IMR-90 (cell line): ENCODE measurements around the gene ACSBG1. TPM values are rescaled to one million over a fixed set of nuclear protein-coding genes. Genes with fewer than 3 reads are reported as not detected.

Experiments
- ATAC-seq: fragments of 200-7000 bp; cut with Tn5 transposase; 2 replicates; pipeline ENCODE4 v1.9.1; 2020; ENCODE audit warnings: low read depth, mild to moderate bottlenecking, moderate library complexity
- BruUV-seq: library from RNA; stranded (reverse); fragments of 400-500 nt; replicated peaks from 2 replicates; lab custom pipeline; 2021; lab: Mats Ljungman, UMichigan
- CTCF ChIA-PET: fragments of 300-600 bp; formaldehyde crosslinking; extraction: SDS; loops from one replicate; lab custom pipeline; 2021; ENCODE audit warnings: antibody characterized with exemption; lab: Yijun Ruan, JAX
- POLR2A ChIA-PET: fragments of 300-600 bp; sonication (Branson Sonifier 250); formaldehyde crosslinking; loops from one replicate; lab custom pipeline; 2022; ENCODE audit warnings: antibody characterized with exemption; ENCODE audit not compliant: unreplicated experiment; lab: Charles Lee
- DNase-seq: peaks from one replicate; pipeline ENCODE4 v3.0.0; 2013
- H2AFZ ChIP-seq: replicated peaks from 2 replicates; pipeline ENCODE3; 2013; ENCODE audit warnings: low read length, mild to moderate bottlenecking; ENCODE audit not compliant: poor library complexity
- H2AK5ac ChIP-seq: 2 replicates; pipeline ENCODE4 v1.6.1; 2013; ENCODE audit warnings: low read depth, low read length, inconsistent platforms
- H2AK9ac ChIP-seq: replicated peaks from 2 replicates; pipeline ENCODE3; 2013; ENCODE audit warnings: mild to moderate bottlenecking, low read depth, low read length, moderate library complexity; ENCODE audit not compliant: poor library complexity
- H2BK120ac ChIP-seq: 2 replicates; pipeline ENCODE4 v1.6.1; 2013; ENCODE audit warnings: low read depth, low read length, inconsistent platforms
- H2BK15ac ChIP-seq: 3 replicates; pipeline ENCODE4 v1.6.1; 2013; ENCODE audit warnings: low read depth, low read length, inconsistent platforms
- H2BK20ac ChIP-seq: 2 replicates; pipeline ENCODE4 v1.6.1; 2013; ENCODE audit warnings: low read depth, mild to moderate bottlenecking, inconsistent platforms, low read length, moderate library complexity
- H2BK5ac ChIP-seq: 2 replicates; pipeline ENCODE4 v1.6.1; 2013; ENCODE audit warnings: mild to moderate bottlenecking, low read depth, low read length, inconsistent platforms; ENCODE audit not compliant: poor library complexity, severe bottlenecking
- H3K14ac ChIP-seq: replicated peaks from 2 replicates; pipeline ENCODE4 v1.6.1; 2013; ENCODE audit warnings: low read depth, low read length, inconsistent platforms
- H3K18ac ChIP-seq: 2 replicates; pipeline ENCODE4 v1.6.1; 2013; ENCODE audit warnings: low read depth, low read length, control low read depth
- H3K23ac ChIP-seq: 2 replicates; pipeline ENCODE4 v1.6.1; 2013; ENCODE audit warnings: low read depth, low read length, inconsistent platforms
- H3K27ac ChIP-seq: 2 replicates; pipeline ENCODE4 v1.5.1; 2013; ENCODE audit warnings: mild to moderate bottlenecking, control low read depth, low read length; ENCODE audit not compliant: insufficient read depth
- H3K27me3 ChIP-seq: 2 replicates; pipeline ENCODE4 v1.6.1; 2013; ENCODE audit warnings: low read length; ENCODE audit not compliant: control insufficient read depth, insufficient read depth
- H3K36me3 ChIP-seq: 2 replicates; pipeline ENCODE4 v1.6.1; 2013; ENCODE audit warnings: low read length, mixed read lengths; ENCODE audit not compliant: control insufficient read depth, insufficient read depth
- H3K4ac ChIP-seq: 2 replicates; pipeline ENCODE4 v1.6.1; 2013; ENCODE audit warnings: low read depth, low read length, inconsistent platforms
- H3K4me1 ChIP-seq: 2 replicates; pipeline ENCODE4 v1.6.1; 2013; ENCODE audit warnings: low read length, mixed read lengths; ENCODE audit not compliant: control insufficient read depth, insufficient read depth
- H3K4me2 ChIP-seq: 2 replicates; pipeline ENCODE4 v1.6.1; 2013; ENCODE audit warnings: low read depth, mild to moderate bottlenecking, control low read depth, low read length, moderate library complexity
- H3K4me3 ChIP-seq: 2 replicates; pipeline ENCODE4 v1.5.1; 2013; ENCODE audit warnings: low read depth, mild to moderate bottlenecking, control low read depth, low read length, moderate library complexity; ENCODE audit not compliant: insufficient read depth
- H3K56ac ChIP-seq: 2 replicates; pipeline ENCODE4 v1.6.1; 2013; ENCODE audit warnings: low read length, inconsistent platforms; ENCODE audit not compliant: insufficient read depth; ENCODE audit errors: extremely low read depth
- H3K79me1 ChIP-seq, 2 experiments: 2 replicates each; pipeline ENCODE4 v1.6.1; 2013; ENCODE audit warnings: low read length in 2 of 2, inconsistent platforms in 1 of 2, low read depth in 1 of 2
- H3K9ac ChIP-seq: 2 replicates; pipeline ENCODE4 v1.6.1; 2013; ENCODE audit warnings: low read depth, low read length, control low read depth
- H3K9me1 ChIP-seq: 2 replicates; pipeline ENCODE4 v1.6.1; 2013; ENCODE audit warnings: low read length, inconsistent platforms; ENCODE audit not compliant: insufficient read depth
- H3K9me3 ChIP-seq: 2 replicates; pipeline ENCODE4 v1.6.1; 2013; ENCODE audit warnings: low read length; ENCODE audit not compliant: control insufficient read depth, insufficient read depth
- H4K20me1 ChIP-seq: 2 replicates; pipeline ENCODE4 v1.6.1; 2013; ENCODE audit warnings: low read length, inconsistent platforms; ENCODE audit not compliant: insufficient read depth
- H4K5ac ChIP-seq: 2 replicates; pipeline ENCODE4 v1.6.1; 2013; ENCODE audit warnings: mild to moderate bottlenecking, low read depth, low read length, control low read depth
- H4K8ac ChIP-seq, 2 experiments: 2 replicates each; pipeline ENCODE4 v1.6.1; 2013; ENCODE audit warnings: low read depth in 2 of 2, low read length in 2 of 2, control low read depth in 1 of 2, inconsistent platforms in 1 of 2
- H4K91ac ChIP-seq: 2 replicates; pipeline ENCODE4 v1.6.1; 2013; ENCODE audit warnings: low read depth, low read length, inconsistent platforms; ENCODE audit not compliant: insufficient read depth
- BHLHE40 ChIP-seq: fragments of 150-350 bp; IDR thresholded peaks from 2 replicates; pipeline ENCODE4 v1.6.1; 2016; ENCODE audit warnings: mild to moderate bottlenecking, low read depth, low read length
- CEBPB ChIP-seq: IDR thresholded peaks from 2 replicates; pipeline ENCODE4 v1.6.1; 2012; ENCODE audit warnings: low read depth, low read length, improper control_type of control experiment
- CHD1 ChIP-seq: IDR thresholded peaks from 2 replicates; pipeline ENCODE4 v1.6.1; 2012; ENCODE audit warnings: low read depth, low read length, improper control_type of control experiment
- ELK1 ChIP-seq: fragments of 150-350 bp; IDR thresholded peaks from 2 replicates; pipeline ENCODE4 v1.6.1; 2016; ENCODE audit warnings: low read depth, mild to moderate bottlenecking, low read length, moderate library complexity, borderline replicate concordance
- FOS ChIP-seq: fragments of 150-350 bp; IDR thresholded peaks from 2 replicates; pipeline ENCODE4 v1.6.1; 2016; ENCODE audit warnings: low read depth, low read length
- MAFK ChIP-seq: IDR thresholded peaks from 2 replicates; pipeline ENCODE4 v1.6.1; 2012; ENCODE audit warnings: low read depth, low read length, improper control_type of control experiment
- MAZ ChIP-seq: IDR thresholded peaks from 2 replicates; pipeline ENCODE4 v1.6.1; 2012; ENCODE audit warnings: low read depth, mild to moderate bottlenecking, low read length, improper control_type of control experiment, moderate library complexity, borderline replicate concordance
- MXI1 ChIP-seq: IDR thresholded peaks from 2 replicates; pipeline ENCODE4 v1.6.1; 2012; ENCODE audit warnings: low read depth, mild to moderate bottlenecking, low read length, moderate library complexity, borderline replicate concordance
- NFE2L2 ChIP-seq: fragments of 150-350 bp; IDR thresholded peaks from 2 replicates; pipeline ENCODE4 v1.6.1; 2016; ENCODE audit warnings: low read depth, mild to moderate bottlenecking, low read length
- RAD21 ChIP-seq: IDR thresholded peaks from 2 replicates; pipeline ENCODE4 v1.6.1; 2012; ENCODE audit warnings: low read length, improper control_type of control experiment
- WGBS, 2 experiments: methylation state at CpG; one replicate each; pipeline versions ENCODE4 v1.1.5 to v1.1.7; 2013; ENCODE audit warnings: missing lambda C conversion rate in 2 of 2; ENCODE audit not compliant: insufficient read length in 1 of 2; ENCODE audit errors: extremely low coverage in 2 of 2; 5-methylcytosine and 5-hydroxymethylcytosine counted together
- dilution Hi-C: fragments of 300-500 bp; cut with HindIII; formaldehyde crosslinking; loops from one replicate; pipeline ENCODE4 v1.14.3; 2018; ENCODE audit warnings: low sequenced_read_pairs; ENCODE audit not compliant: unreplicated experiment
- in situ Hi-C: fragments of 300-500 bp; cut with MboI; formaldehyde crosslinking; loops from 3 replicates; pipeline ENCODE4 v1.14.3; 2019; ENCODE audit warnings: low sequenced_read_pairs, inconsistent platforms, mixed read lengths
- intact Hi-C: fragments of 100-400 bp; cut with micrococcal nuclease; formaldehyde crosslinking; loops from 2 replicates; pipeline ENCODE4 v1.10.0; 2022
- polyA plus RNA-seq, 3 experiments: library from polyadenylated mRNA; depleted of rRNA; stranded (reverse); fragments of >200 nt; gene quantifications; 2 replicates each; pipeline ENCODE4 v1.2.3, GENCODE V29; 2012; ENCODE audit warnings: low replicate concordance in 1 of 3
- total RNA-seq: library from RNA; depleted of rRNA; stranded (reverse); fragments of >200 nt; gene quantifications from 2 replicates; pipeline ENCODE4 v1.2.3, GENCODE V29; 2012
- TF ChIP-seq, protein P1 (sequence below): conservative IDR thresholded peaks from 2 replicates; pipeline ENCODE4 v1.5.1; 2012; ENCODE audit warnings: mild to moderate bottlenecking, low read depth, low read length, improper control_type of control experiment

Gene ACSBG1
- total and polyA plus RNA-seq, 2 of the 4 experiments (the other 2 are of a cell fraction) = 0.02 TPM; not detected in 1

GRCh38 chr15:78171864-78172472 is 62.4 kb downstream of the ACSBG1 start:
- Histone ChIP-seq H2AK5ac (no peak overlapping the region), H2BK5ac (no peak overlapping the region), H3K79me1 (no peaks in the 10 kb centered on the region), H3K56ac (no peak overlapping the region), H4K5ac (no peak overlapping the region), H3K9ac (no peak overlapping the region), H3K4me2 (no peak overlapping the region), H4K91ac (no peak overlapping the region), H3K9me3 (no peaks in the 10 kb centered on the region; the same call in 1 of the 2 replicates), H4K20me1 (no peaks in the 10 kb centered on the region), H3K9me1 (no peaks in the 10 kb centered on the region; the same call in 1 of the 2 replicates), H3K36me3 (peaks cover 27% of the 10 kb centered on the region), H3K23ac (no peak overlapping the region), H3K27me3 (no peaks in the 10 kb centered on the region), H4K8ac (no peak overlapping the region), H3K27ac (no peak overlapping the region), H3K4ac (no peak overlapping the region), H2BK15ac (no peak overlapping the region), H3K4me3 (no peak overlapping the region), H3K14ac (no peak overlapping the region), H2BK120ac (no peak overlapping the region), H2BK20ac (no peak overlapping the region), H2AFZ (no peak overlapping the region), H3K18ac (no peak overlapping the region), H3K4me1 (no peaks in the 10 kb centered on the region), H2AK9ac (no peak overlapping the region)
- 100% methylated on average over 2 of the region's 9 CpGs; no CpG with 5 or more reads in 1 of the 2 experiments for WGBS, 2 experiments
- in situ Hi-C loops = no loop called here
- ATAC-seq (no peak), DNase-seq (no peak)
- POLR2A ChIA-PET = no interaction called here
- no TSS peak for BruUV-seq
- dilution Hi-C loops = no loop called here
- CTCF ChIA-PET = interaction anchor here (1.0 kb wide), 1 partner anchor 21 kb away, joined by 5 read pairs; no protein-coding TSS in a partner anchor
- intact Hi-C loops = no loop called here
- TF ChIP-seq MAFK (no peak), ELK1 (no peak), FOS (no peak), CEBPB (no peak), MXI1 (no peak), BHLHE40 (no peak), MAZ (no peak), RAD21 (no peak), NFE2L2 (no peak), CHD1 (no peak)
- TF ChIP-seq, protein P1, sequence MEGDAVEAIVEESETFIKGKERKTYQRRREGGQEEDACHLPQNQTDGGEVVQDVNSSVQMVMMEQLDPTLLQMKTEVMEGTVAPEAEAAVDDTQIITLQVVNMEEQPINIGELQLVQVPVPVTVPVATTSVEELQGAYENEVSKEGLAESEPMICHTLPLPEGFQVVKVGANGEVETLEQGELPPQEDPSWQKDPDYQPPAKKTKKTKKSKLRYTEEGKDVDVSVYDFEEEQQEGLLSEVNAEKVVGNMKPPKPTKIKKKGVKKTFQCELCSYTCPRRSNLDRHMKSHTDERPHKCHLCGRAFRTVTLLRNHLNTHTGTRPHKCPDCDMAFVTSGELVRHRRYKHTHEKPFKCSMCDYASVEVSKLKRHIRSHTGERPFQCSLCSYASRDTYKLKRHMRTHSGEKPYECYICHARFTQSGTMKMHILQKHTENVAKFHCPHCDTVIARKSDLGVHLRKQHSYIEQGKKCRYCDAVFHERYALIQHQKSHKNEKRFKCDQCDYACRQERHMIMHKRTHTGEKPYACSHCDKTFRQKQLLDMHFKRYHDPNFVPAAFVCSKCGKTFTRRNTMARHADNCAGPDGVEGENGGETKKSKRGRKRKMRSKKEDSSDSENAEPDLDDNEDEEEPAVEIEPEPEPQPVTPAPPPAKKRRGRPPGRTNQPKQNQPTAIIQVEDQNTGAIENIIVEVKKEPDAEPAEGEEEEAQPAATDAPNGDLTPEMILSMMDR = no peak
